OCI-M1 (cell line): ENCODE results near the gene FBXO34.
A peak's percentile ranks its signal among the peaks of the same experiment; 100 is the strongest.
"Not testable (repeated sequence)": the region's sequence is repeated elsewhere in the genome, so short reads cannot be mapped to it uniquely, and the experiment has no call there.

Experiments
- DNase-seq: peaks from one replicate; lab custom pipeline; 2025; lab: John Stamatoyannopoulos, UW

The FBXO34 gene

GRCh38 chr14:55344582-55345163 is 73.5 kb downstream of the FBXO34 start:
- not testable (repeated sequence) for DNase-seq

GRCh38 chr14:55347040-55347439 is 75.8 kb downstream of the FBXO34 start:
- no peak for DNase-seq

- DNase-seq, result no peak
These were observed 76.5 kb downstream of the FBXO34 start for GRCh38 chr14:55347748-55348147.

- peak; percentile 4 for DNase-seq
These were observed 77.7 kb downstream of the FBXO34 start for GRCh38 chr14:55348766-55349453.

GRCh38 chr14:55349565-55349964 is 78.3 kb downstream of the FBXO34 start:
- no peak for DNase-seq

- DNase-seq, result no peak
These were observed 79.2 kb downstream of the FBXO34 start for GRCh38 chr14:55350461-55350860.

GRCh38 chr14:55351111-55351510 is 79.9 kb downstream of the FBXO34 start:
- no peak for DNase-seq

GRCh38 chr14:55352201-55352600 is 81.0 kb downstream of the FBXO34 start:
- no peak for DNase-seq

GRCh38 chr14:55353686-55354467 is 82.7 kb downstream of the FBXO34 start:
- no peak for DNase-seq

- peak; percentile 54 for DNase-seq
These were observed 83.3 kb downstream of the FBXO34 start for GRCh38 chr14:55354500-55354899.

GRCh38 chr14:55355922-55356321 is 84.7 kb downstream of the FBXO34 start:
- no peak for DNase-seq

GRCh38 chr14:55356913-55357312 is 85.7 kb downstream of the FBXO34 start:
- no peak for DNase-seq

- no peak for DNase-seq
These were observed 88.1 kb downstream of the FBXO34 start for GRCh38 chr14:55359307-55359706.

- DNase-seq, result no peak
These were observed 90.0 kb downstream of the FBXO34 start for GRCh38 chr14:55361190-55361589.

GRCh38 chr14:55366271-55366670 is 95.0 kb downstream of the FBXO34 start:
- DNase-seq, result no peak

- DNase-seq, result peak; percentile 45
These were observed 99.7 kb downstream of the FBXO34 start for GRCh38 chr14:55370883-55371455.

- DNase-seq, result no peak
These were observed 101.2 kb downstream of the FBXO34 start for GRCh38 chr14:55372423-55372822.

- DNase-seq, result no peak
These were observed 101.6 kb downstream of the FBXO34 start for GRCh38 chr14:55372825-55373224.

- no peak for DNase-seq
These were observed 102.8 kb downstream of the FBXO34 start for GRCh38 chr14:55373784-55374705.

- DNase-seq, result no peak
These were observed 103.5 kb downstream of the FBXO34 start for GRCh38 chr14:55374771-55375170.

GRCh38 chr14:55377236-55377635 is 106.0 kb downstream of the FBXO34 start:
- no peak for DNase-seq

GRCh38 chr14:55381040-55381439 is 109.8 kb downstream of the FBXO34 start:
- no peak for DNase-seq
